ENCODE measurements around the gene SNAP47. TPM values are rescaled to one million over a fixed set of nuclear protein-coding genes. Genes with fewer than 3 reads are reported as not detected.

Gene SNAP47
- total and polyA plus RNA-seq, 2 donors (not counting 3 experiments of a cell fraction or from before 2014, with no cell fraction given) = 24.0 to 32.7 TPM

GRCh38 chr1:227777646-227778045 lies 42.4 kb downstream of the SNAP47 start:
- H3K9ac ChIP-seq (replicated peaks; ENCODE audit: extremely low read depth, insufficient read depth, low read length) = no peak overlapping the region
- dilution Hi-C loops (cut with MboI; ENCODE audit: extremely low pct_ligation_motif_present, low sequenced_read_pairs) = no loop called here
- intact Hi-C loops (cut with micrococcal nuclease) = no loop called here
- H3K9me3 ChIP-seq (replicated peaks; ENCODE audit: control insufficient read depth, insufficient read depth, low read length) = no peaks in the 10 kb centered on the region
- POLR2A ChIA-PET = no interaction called here
- H2AFZ ChIP-seq (ENCODE audit: low read depth, low read length) = no peak overlapping the region
- TF ChIP-seq FOS (IDR thresholded peaks at IDR 0.05; ENCODE audit: borderline replicate concordance, insufficient read depth, low read length) (no peak), MYC (IDR thresholded peaks at IDR 0.05; ENCODE audit: low read depth, low read length) (no peak), GATA2 (IDR thresholded peaks at IDR 0.05; ENCODE audit: insufficient read depth, insufficient read length, low read depth, low read length) (no peak), POLR2AphosphoS5 (IDR thresholded peaks at IDR 0.05; ENCODE audit: insufficient read depth, low read depth, low read length) (no peak), MAX (IDR thresholded peaks at IDR 0.05; ENCODE audit: insufficient read depth, insufficient read length) (no peak), POLR2A (IDR thresholded peaks at IDR 0.05; ENCODE audit: low read depth, low read length) (no peak), EZH2 (IDR thresholded peaks at IDR 0.05; ENCODE audit: borderline replicate concordance, low read depth, low read length, severe bottlenecking) (no peak), JUN (IDR thresholded peaks at IDR 0.05; ENCODE audit: borderline replicate concordance, insufficient read depth, insufficient read length, low read depth) (no peak)
- TF ChIP-seq, protein P1, sequence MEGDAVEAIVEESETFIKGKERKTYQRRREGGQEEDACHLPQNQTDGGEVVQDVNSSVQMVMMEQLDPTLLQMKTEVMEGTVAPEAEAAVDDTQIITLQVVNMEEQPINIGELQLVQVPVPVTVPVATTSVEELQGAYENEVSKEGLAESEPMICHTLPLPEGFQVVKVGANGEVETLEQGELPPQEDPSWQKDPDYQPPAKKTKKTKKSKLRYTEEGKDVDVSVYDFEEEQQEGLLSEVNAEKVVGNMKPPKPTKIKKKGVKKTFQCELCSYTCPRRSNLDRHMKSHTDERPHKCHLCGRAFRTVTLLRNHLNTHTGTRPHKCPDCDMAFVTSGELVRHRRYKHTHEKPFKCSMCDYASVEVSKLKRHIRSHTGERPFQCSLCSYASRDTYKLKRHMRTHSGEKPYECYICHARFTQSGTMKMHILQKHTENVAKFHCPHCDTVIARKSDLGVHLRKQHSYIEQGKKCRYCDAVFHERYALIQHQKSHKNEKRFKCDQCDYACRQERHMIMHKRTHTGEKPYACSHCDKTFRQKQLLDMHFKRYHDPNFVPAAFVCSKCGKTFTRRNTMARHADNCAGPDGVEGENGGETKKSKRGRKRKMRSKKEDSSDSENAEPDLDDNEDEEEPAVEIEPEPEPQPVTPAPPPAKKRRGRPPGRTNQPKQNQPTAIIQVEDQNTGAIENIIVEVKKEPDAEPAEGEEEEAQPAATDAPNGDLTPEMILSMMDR (IDR thresholded peaks at IDR 0.05; ENCODE audit: extremely low read depth in 1 of 2, insufficient read depth in 1 of 2, low read depth in 1 of 2, low read length in 2 of 2) = no peak
- H3K4me2 ChIP-seq (ENCODE audit: insufficient read depth, low read length) = no peak overlapping the region
- no peaks in the 10 kb centered on the region for H3K9me1 ChIP-seq (replicated peaks; ENCODE audit: control insufficient read depth, extremely low read depth, insufficient read depth, low read length)
- no peak overlapping the region for H3K4me3 ChIP-seq (replicated peaks in 1 of 3; ENCODE audit: insufficient read depth in 1 of 3, low read depth in 1 of 3, low read length in 3 of 3)
- BruUV-seq (replicated peaks) = no TSS peak
- peaks cover 10% of the 10 kb centered on the region for H3K4me1 ChIP-seq (ENCODE audit: control insufficient read depth, extremely low read depth, insufficient read depth, low read length)
- peaks cover 0 to 6% of the 10 kb centered on the region in 2 experiments for H3K36me3 ChIP-seq (ENCODE audit: control insufficient read depth in 2 of 2, extremely low read depth in 1 of 2, insufficient read depth in 2 of 2, low read length in 2 of 2)
- no peaks in the 10 kb centered on the region for H4K20me1 ChIP-seq (replicated peaks; ENCODE audit: control insufficient read depth, extremely low read depth, insufficient read depth, low read length)
- no peak overlapping the region for H3K27ac ChIP-seq (ENCODE audit: insufficient read depth, low read depth, low read length)
- no peak for DNase-seq (ENCODE audit: low read depth, low spot score)
- CTCF ChIA-PET = no interaction called here
- no peak for FAIRE-seq
- H3K27me3 ChIP-seq (ENCODE audit: control insufficient read depth in 2 of 2, insufficient read depth in 2 of 2, low read length in 2 of 2) = no peaks in the 10 kb centered on the region
- no peaks in the 10 kb centered on the region for H3K79me2 ChIP-seq (ENCODE audit: control insufficient read depth, insufficient read depth, low read length)

All from endothelial cell of umbilical vein (primary cell).